Activated naive CD8-positive, alpha-beta T cell treated with anti-CD3 and anti-CD28 coated beads, Interleukin-2, amount 50 U/mL, for 16 hours (primary cell): ENCODE measurements around the gene FER.
"Not testable (repeated sequence)": the region's sequence is repeated elsewhere in the genome, so short reads cannot be mapped to it uniquely, and the experiment has no call there.

Source experiments
- DNase-seq: peaks from one replicate; pipeline ENCODE4 v3.0.0-alpha.2; 2020; ENCODE audit warnings: low read depth, low spot score

Gene FER

GRCh38 chr5:108957333-108957732 lies 209.6 kb downstream of the FER start:
- no peak for DNase-seq

GRCh38 chr5:108966910-108967309 lies 219.2 kb downstream of the FER start:
- DNase-seq = no peak

GRCh38 chr5:108974594-108974993 lies 226.9 kb downstream of the FER start:
- DNase-seq = no peak

- no peak for DNase-seq
Measured at GRCh38 chr5:108975697-108976096, 228.0 kb downstream of the FER start.

- no peak for DNase-seq
Measured at GRCh38 chr5:108983461-108984092, 235.9 kb downstream of the FER start.

- DNase-seq = no peak
Measured at GRCh38 chr5:108989761-108990392, 242.2 kb downstream of the FER start.

- DNase-seq = not testable (repeated sequence)
Measured at GRCh38 chr5:108992396-108993085, 244.8 kb downstream of the FER start.

- not testable (repeated sequence) for DNase-seq
Measured at GRCh38 chr5:108993440-108993839, 245.7 kb downstream of the FER start.

GRCh38 chr5:108997720-108998119 lies 250.0 kb downstream of the FER start:
- no peak for DNase-seq

GRCh38 chr5:108998216-108998615 lies 250.5 kb downstream of the FER start:
- DNase-seq = no peak

- DNase-seq = no peak
Measured at GRCh38 chr5:109003928-109004327, 256.2 kb downstream of the FER start.

GRCh38 chr5:109005297-109006009 lies 257.8 kb downstream of the FER start:
- DNase-seq = no peak

GRCh38 chr5:109006129-109006528 lies 258.4 kb downstream of the FER start:
- DNase-seq = no peak

- no peak for DNase-seq
Measured at GRCh38 chr5:109016300-109016699, 268.6 kb downstream of the FER start.

GRCh38 chr5:109022056-109022455 lies 274.4 kb downstream of the FER start:
- no peak for DNase-seq

GRCh38 chr5:109025729-109026128 lies 278.0 kb downstream of the FER start:
- DNase-seq = not testable (repeated sequence)

- DNase-seq = no peak
Measured at GRCh38 chr5:109027983-109028607, 280.4 kb downstream of the FER start.

GRCh38 chr5:109028608-109029299 lies 281.1 kb downstream of the FER start:
- DNase-seq = no peak

- no peak for DNase-seq
Measured at GRCh38 chr5:109029847-109030246, 282.1 kb downstream of the FER start.

- DNase-seq = no peak
Measured at GRCh38 chr5:109030360-109031143, 282.9 kb downstream of the FER start.
